Measurements from ENCODE around the gene FSD1L.
"Not testable (repeated sequence)": the region's sequence is repeated elsewhere in the genome, so short reads cannot be mapped to it uniquely, and the experiment has no call there.

DNA sequence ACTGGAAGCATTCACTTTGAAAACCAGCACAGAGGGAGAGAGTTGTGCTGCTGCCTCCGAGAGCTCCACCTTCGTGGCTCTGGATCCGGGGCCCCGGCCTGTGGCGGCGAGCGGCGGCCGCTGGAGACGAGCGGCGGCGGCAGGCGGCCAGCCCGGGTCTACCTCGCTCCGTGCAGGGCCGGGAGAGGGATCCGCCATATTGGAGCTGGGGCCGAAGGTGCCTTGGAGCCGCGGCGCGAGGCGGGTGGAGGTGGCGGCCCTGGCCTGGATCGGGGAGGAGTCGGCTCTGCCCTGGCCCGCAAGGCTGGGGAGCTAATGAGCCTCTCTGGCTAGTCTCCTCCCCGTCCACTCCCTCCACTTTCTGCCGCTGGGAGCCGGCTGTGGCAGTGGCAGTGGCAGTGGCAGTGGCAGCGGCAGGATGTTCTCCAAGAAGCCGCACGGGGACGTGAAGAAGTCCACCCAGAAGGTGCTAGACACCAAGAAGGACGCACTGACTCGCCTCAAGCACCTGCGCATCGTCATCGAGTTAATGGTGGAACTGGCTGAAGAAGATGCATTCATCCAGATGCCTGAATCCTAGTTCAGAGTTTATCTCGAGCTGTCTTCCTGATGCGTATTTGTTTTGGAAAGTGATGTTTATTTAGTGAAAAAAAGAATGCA is 72.0 kb downstream of the FSD1L start:
- TF ChIP-seq, protein P1, sequence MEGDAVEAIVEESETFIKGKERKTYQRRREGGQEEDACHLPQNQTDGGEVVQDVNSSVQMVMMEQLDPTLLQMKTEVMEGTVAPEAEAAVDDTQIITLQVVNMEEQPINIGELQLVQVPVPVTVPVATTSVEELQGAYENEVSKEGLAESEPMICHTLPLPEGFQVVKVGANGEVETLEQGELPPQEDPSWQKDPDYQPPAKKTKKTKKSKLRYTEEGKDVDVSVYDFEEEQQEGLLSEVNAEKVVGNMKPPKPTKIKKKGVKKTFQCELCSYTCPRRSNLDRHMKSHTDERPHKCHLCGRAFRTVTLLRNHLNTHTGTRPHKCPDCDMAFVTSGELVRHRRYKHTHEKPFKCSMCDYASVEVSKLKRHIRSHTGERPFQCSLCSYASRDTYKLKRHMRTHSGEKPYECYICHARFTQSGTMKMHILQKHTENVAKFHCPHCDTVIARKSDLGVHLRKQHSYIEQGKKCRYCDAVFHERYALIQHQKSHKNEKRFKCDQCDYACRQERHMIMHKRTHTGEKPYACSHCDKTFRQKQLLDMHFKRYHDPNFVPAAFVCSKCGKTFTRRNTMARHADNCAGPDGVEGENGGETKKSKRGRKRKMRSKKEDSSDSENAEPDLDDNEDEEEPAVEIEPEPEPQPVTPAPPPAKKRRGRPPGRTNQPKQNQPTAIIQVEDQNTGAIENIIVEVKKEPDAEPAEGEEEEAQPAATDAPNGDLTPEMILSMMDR (IDR thresholded peaks at IDR 0.05) = not testable (repeated sequence)
- TF ChIP-seq EZH2 (IDR thresholded peaks at IDR 0.05; ENCODE audit: borderline replicate concordance, insufficient read depth, low read depth, low read length, poor library complexity, severe bottlenecking) = not testable (repeated sequence)
